Measurements from ENCODE around the gene NLGN1.
"Not testable (repeated sequence)": the region's sequence is repeated elsewhere in the genome, so short reads cannot be mapped to it uniquely, and the experiment has no call there.

The NLGN1 gene

DNA sequence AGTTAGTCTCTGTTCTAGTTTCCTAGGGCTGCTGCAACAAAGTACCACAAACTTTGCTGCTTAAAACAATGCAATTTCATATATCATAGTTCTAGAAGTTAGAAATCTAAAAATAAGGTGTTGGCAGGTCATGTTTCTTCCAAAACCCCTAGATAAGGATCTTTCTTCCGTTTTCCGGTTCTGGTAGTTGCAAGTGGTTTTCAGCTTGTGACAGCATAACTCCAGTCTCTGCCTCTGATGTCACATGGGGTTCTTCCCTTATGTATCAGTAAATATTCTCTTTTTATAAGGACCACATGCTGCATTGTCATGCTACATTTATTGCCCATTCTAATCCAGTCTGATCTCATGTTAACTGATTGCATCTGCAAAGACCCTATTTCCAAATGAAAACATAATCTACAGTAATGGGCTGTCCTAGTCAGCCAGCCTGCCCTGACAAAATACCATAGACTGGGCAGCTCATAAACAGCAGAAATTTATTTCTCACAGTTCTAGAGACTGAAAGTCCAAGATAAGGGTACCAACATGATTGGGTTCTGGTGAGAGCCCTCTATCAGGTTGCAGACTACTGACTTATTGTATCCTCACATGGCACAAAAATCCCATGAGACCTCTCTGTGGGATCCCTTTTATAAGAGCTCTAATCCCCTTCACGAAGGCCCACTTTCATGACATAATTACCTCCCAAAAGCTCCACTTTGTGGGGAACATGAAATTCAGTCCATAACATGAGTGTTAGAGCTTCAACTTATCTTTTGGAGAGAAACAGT, 819.6 kb downstream of the NLGN1 start:
- no peak for DNase-seq (ENCODE audit: low read depth in 2 of 2)

DNA sequence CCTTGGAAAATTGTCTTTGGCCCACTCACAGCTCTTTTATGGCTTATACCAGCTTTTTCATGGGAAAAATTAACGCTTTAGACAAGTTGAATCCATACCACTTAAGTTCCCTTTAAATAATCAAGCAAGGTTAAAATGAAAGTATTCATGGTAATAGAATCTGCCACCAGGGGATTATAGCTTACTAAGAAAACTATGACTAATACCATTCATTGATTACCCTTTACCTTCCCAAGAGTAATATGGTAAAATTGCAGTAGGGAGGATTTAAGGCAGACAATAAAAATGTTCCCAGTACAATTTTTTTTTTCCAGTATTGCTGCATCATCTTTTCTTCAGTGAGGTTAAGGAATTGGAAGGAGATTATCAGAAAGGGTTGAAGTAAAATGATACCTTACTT, 820.5 kb downstream of the NLGN1 start:
- DNase-seq (ENCODE audit: low read depth in 2 of 2), result no peak

DNA sequence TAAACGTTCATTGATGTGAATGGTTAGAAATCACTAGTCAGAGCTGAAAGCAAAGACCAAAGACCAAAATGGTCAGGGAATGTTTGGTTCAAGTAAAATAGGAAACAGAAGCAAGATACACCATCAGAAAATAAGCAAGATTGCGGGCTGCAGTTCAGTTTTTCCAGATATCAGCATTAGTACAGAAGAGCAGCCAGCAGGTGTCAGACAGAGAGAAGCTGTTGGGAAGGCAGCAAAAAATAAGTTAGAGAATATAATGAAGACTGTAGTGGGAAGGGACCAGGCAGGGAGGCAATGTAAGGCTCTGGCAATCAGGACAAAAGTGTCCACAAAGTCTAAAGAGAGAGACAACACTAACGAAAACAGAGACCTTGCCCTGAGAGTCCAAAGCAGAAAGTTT, 822.2 kb downstream of the NLGN1 start:
- no peak for DNase-seq (ENCODE audit: low read depth in 2 of 2)

DNA sequence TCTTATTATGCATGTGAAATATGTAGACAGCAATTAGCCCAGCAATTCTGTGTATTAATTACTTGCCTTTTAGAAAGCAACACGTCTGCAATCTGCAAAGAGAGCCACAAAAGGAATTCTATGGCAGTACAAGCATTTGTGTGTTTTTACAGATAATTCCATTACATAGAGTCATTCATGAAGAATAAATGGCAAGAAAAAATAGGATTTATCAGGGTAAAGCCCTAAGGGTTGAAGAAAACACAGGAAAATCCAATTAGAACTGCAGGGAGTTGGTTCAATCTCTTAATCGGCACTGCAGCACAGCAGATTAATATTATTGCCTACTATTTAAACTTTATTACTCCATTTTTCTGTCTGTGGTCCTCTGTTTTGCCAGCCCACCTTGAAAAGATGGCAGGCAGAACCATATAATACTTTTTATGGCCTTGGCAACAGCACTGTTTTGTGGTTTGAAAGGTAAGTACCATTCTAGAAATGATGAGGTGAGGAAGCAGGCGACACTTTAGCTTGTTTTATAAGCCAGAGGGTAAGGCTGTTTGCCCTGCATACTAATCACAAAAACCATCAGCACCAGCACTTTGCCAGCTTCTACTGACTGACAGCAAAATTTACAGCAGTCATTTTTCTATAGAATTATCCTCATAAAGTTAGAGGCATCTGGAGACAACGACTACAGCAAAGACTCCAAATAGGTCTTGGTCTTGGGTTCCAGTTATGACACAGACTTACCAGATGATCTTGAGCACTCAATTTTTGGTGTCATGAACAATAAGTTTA, 823.4 kb downstream of the NLGN1 start:
- no peak for DNase-seq (ENCODE audit: low read depth in 2 of 2)

DNA sequence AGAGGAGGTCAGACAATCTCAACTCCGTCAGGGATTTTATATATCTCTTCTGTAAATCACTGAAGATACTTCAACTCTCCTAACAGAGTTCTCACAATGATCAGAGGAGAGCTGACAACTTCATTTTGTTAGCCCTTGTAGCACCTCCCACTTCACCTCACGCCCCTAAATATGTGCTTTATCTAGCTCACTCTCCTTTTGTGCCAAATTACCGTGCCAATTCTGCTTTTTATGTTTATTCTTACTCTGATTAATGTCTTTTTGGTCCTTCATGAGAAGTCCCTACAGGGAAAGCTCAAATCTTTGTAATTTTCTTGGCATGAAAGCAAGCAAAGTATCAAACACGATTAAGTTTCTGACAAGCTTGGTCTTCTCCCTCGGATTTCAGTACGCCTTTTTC, 825.5 kb downstream of the NLGN1 start:
- no peak for DNase-seq (ENCODE audit: low read depth in 2 of 2)

DNA sequence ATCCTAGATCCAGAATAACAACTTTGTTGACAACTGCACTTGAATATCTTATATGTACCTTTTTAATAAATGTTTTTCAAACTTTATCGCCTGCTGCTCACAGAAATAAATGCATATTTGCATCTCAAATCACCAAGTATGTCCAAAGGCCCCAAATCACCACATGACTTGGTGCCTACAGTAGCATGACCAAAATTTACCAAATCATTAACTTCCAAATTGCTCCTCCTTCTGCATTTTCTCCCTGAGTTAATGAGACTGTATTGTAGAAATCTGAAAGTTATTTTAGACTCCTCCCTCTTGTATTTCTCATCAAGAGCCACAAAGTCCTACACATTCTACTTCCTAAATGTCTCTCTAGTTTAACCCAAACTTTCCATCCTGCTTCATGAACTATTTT, 826.1 kb downstream of the NLGN1 start:
- DNase-seq (ENCODE audit: low read depth in 2 of 2), result no peak

DNA sequence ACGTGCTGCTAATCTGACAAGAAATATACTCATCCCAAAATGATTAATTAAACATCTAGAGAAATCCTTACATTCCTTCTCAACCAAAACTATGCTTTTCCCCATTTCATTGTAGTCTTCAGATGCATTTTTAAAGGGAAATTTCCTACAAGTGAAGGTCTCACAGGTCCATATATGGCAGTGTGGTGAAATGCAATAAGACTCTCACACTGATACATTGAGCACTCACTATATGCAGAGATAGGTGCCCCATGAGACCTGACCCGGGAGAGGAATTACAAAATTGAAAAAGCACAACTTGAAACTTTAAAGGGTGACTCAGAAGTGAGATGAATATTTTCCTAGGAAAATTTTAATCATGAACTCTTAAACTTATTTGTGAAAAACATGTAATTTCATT, 832.4 kb downstream of the NLGN1 start:
- peak; percentile 62 to 65 for DNase-seq (ENCODE audit: low read depth in 2 of 2)

DNA sequence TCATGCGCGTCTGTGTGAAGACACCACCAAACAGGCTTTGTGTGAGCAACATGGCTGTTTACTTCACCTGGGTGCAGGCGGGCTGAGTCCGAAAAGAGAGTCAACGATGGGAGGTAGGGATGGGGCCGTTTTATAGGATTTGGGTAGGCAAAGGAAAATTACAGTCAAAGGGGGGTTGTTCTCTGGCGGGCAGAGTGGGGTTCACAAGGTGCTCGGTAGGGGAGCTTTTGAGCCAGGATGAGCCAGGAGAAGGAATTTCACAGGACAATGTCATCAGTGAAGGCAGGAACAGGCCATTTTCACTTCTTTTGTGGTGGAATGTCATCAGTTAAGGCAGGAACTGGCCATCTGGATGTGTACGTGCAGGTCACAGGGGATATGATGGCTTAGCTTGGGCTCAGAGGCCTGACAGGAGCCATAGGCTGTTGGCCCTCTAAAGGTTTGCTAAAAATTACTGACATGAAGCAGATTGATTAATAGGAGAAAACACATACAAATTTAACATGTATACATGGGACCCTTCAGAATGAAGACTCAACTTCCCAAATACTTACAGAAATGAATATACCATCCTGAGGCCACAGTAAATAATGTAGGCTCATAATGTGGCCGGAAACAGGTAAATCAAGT, 834.6 kb downstream of the NLGN1 start:
- not testable (repeated sequence) for DNase-seq (ENCODE audit: low read depth in 2 of 2)

DNA sequence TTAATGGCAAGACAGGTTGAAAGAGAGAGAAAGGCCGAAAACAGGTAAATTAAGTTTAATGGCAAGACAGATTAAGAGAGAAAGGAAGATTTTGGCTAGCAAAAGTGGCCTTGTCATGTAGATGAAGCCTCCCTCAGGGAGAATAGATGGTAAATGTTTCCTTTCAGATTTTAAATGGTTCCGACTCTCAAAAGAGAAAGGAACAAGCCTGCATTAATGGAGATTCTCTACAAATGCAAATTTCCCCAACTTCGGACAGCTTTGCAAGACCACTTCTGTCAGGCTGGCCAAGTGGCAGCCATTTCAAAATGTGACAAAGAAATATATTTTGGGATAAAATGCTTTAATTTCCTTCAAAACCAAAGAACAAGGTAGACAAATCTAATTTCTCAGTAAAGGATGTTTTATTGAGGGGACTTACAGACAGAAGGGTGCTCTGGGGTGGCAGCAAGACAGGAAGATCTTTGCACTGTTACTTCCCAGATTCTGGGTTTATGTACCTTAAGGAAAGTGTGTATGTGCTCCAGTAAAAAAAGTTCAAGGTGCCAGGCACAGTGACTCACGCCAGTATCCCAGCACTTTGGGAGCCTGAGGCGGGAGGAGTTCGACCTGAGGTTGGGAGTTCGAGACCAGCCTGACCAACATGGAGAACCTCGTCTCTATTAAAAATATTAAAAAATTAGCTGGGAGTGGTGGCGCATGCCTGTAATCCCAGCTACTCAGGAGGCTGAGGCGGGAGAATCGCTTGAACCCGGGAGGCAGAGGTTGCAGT, 835.3 kb downstream of the NLGN1 start:
- DNase-seq (ENCODE audit: low read depth in 2 of 2), result no peak

DNA sequence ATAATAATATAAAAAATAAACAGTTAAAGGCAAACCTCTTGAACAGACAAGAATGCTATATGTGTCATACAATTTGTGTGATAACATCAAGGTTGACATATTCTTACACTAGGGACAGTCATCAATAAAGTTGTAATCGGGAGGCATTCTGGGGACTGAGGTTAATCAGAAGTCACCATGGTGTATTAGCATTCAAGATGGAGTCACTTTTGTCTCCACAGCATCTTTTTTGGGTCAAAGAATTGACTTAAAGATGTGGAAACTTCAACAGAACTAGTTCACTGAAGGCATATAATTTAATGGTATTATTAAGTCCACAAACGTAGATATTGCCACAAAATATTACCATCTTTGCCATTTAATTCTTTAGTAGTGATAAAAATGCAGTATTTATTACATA, 836.0 kb downstream of the NLGN1 start:
- no peak for DNase-seq (ENCODE audit: low read depth in 2 of 2)

DNA sequence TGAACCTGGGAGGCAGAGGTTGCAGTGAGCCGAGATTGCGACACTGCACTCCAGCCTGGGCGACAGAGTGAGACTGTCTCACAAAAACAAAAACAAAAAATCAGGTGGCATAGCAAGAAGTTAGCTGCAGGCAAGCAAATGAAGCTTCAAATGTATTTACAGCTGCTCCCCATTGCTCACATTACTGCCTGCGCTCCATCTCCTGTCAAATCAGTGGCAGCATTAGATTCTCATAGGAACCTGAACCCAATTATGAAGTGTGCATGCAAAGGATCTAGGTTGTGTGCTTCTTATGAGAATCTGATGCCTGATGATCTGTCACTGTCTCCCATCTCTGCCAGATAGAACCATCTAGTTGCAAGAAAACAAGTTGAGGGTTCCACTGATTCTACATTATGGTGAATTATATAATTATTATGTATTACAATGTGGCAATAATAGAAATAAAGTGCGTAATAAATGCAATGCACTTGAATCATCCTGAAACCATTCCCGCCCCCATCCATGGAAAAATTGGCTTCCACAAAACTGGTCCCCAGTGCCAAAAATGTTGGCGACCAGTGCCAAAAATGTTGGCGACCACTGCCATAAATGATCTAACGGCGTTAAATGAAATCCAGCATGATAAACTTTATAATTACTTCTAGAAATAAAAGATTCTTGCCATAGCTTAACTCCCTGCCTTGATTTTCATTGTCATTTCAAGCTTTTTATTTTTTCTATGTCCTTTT, 844.9 kb downstream of the NLGN1 start:
- DNase-seq (ENCODE audit: low read depth in 2 of 2), result no peak

DNA sequence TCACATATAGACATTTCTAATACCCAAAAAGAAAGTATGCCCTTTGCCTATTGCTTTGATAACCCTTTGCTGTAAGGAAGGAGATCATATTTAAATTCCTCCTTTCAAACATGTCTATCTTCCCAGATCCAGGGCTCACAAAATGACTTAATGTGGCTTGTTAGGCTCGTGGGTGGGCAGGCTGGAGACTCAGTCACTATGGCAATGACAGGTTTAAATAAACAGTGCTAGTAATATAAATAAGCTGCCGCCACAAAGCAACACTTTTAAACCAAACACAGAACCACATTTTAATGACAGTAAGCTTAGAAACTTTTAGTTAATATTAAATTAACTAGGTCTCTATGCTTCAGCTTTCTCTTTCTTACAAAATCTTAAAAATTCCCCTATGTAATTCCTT, 845.6 kb downstream of the NLGN1 start:
- DNase-seq (ENCODE audit: low read depth in 2 of 2), result no peak

DNA sequence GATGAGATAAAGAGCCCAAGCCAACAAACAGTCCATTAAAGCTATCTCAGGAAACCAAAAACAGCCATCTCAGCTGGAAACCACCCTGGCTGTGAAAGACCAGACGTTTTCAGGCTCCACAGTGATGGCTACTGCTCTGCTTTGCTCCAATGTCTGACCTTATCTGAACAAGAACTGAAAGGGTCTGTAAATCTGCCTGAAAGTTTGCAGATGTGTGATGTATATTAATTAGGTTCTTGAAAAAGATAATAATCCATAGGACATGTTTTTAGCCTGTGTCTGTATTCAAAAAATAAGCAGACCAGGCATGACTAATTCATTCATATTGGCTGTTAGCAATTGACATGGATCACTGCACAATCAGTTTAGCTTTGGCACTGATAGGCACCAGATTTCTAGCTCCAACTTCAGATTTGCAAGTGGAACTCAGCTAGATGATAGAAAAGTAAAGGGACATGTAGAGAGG, 850.2 kb downstream of the NLGN1 start:
- DNase-seq (ENCODE audit: low read depth in 2 of 2), result no peak

DNA sequence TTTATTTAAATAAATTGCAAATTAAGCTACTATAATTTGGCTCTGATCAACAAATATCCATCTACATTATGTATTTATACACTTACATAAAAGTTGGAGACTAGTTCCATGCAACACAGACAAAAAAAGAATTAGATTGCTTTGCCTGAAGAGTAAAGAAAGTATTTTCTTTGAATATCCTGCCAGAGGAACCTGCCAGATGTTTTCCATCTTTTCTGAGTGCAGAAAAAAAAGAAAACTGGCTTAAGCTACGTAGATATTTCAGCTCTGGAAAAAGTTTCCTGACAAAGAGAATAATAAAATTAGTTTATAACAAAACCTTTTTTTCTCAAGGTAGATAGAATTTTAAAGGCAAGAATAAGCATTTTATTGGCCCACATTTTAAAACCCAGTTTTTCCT, 854.1 kb downstream of the NLGN1 start:
- no peak for DNase-seq (ENCODE audit: low read depth in 2 of 2)

DNA sequence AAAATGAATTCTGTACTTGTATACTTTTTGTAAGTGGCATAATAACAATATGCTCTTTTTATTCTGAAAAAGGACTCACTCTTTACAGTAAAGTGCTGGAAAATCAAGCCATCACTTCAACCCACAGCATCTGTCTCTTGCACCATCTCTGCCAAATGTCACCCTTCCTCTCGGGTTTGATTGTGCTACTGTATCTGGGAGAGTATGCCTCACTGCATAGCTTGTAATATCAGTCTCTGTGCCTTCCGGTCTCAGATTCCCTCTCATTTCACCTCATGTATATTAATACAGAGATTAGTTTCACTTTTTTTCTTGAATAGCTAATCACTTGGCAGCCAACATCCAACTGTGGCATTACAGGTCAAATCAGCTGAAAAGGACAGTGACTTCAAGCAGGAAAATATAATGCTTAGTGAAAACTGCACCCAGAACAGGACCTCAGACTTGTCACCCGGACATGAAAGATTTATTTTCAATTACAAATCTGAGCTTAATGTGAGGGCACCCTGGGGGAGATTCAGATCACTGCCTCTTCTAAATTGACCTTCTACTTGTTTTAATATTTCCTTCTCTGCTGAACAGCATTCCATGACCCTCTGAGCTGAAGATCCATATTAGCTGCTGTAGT, 855.8 kb downstream of the NLGN1 start:
- DNase-seq (ENCODE audit: low read depth in 2 of 2), result no peak

DNA sequence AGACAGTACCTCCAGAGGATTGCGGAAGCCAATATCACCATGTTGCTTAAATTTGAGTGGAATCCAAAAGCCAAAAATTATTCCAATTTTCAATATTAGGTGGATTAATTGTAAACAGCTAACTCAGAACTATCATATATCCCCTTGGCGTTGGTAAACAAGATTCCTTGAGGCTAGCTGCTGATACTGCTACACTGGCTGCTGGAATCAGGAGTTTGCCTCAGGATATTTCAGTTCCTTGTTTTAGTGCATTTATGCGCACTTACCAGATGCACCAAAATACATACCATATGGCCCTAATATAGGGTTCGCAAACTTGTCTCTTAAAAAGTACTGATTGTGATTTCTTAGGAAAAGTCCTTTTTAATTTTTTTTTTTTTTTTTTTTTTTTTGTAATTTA, 856.4 kb downstream of the NLGN1 start:
- no peak for DNase-seq (ENCODE audit: low read depth in 2 of 2)

DNA sequence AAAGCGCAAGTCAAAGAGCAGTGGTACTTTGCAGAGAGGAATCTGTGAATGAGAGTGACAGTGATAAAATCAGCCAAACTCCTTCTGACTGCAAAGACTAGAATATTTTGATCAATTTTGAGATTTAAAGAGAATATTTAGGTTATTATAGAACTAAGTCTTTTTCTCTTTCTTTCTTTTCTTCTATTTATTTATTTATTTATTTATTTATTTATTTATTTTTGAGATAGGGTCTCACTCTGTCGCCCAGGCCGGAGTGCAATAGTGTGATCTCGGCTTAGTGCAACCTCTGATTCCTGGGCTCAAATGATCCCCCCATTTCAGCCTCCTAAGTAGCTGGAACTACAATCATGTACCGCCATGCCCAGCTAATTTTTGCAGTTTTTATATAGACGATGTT, 857.9 kb downstream of the NLGN1 start:
- no peak for DNase-seq (ENCODE audit: low read depth in 2 of 2)

DNA sequence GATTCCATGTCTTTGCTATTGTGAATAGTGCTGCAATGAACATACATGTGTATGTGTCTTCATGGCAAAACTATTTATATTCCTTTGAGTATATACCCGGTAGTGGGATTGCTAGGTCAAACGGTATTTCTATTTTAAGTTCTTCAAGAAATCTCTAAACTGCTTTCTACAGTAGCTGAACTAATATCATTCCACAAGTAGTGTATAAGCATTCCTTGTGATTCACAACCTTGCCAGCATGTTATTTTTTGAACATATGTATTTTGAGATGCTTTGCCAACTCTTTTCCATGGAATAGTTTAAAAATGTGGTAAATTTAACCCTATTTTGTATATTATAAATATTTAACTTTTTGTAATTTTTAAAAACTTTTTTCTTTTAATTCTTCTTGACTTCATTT, 868.9 kb downstream of the NLGN1 start:
- DNase-seq (ENCODE audit: low read depth in 2 of 2), result no peak

DNA sequence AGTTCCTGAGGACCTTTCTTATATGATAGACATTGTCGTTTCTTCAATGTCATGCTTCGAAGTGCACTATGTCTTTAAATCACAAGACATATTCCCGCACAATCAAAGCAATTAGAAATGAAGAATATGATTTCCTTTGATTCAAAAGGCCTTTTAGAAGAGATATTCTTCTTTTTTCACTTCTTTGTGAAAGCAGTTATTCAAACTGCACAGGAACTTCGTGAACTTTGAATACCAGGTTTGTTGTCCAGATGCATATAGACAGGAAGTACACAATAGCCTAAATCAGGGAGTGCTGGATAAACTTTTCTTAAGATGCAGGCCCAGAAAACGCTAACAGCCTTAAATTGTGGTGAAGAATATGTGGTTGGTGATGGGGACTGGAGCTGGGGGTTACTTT, 870.5 kb downstream of the NLGN1 start:
- no peak for DNase-seq (ENCODE audit: low read depth in 2 of 2)

DNA sequence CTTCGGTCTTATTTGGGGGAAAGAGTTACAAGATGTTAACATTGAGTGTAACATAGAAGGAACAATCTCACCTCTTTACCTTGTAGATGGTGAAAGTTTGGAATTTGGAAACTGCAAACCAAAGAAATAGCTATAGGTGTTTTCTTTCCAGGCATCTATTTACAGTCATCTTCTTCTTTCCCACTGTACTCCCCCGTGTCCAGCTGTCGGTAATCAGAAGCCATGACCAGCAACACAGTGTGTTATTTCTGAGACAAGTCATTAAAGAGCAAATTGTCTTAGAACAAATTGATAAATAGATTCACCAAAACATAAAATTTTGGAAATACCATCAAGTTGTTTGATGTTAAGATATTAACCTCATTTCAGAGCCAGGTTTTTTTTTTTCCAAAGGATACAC, 871.0 kb downstream of the NLGN1 start:
- no peak for DNase-seq (ENCODE audit: low read depth in 2 of 2)

DNA sequence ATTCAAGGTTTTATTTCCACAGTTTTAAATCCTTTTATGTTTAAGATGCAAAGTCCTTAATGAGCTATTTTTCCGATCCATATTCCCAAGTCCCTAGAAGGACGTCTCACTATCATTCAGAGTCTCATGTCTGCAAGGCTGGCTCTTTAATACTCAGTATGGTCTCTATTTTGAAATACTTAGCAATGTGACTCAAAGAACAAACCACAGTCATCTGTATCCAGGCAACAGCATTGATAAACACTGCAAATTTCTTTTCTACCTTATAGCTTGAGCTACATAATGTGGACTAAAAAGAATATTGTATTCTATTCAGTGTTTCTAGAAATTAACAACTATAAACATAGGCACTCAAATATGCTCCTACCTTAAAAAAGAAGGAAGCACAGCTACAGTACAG, 873.3 kb downstream of the NLGN1 start:
- DNase-seq (ENCODE audit: low read depth in 2 of 2), result peak; percentile 61 to 65
